ENCODE results near the gene RASGRF2.
"Not testable (repeated sequence)": the region's sequence is repeated elsewhere in the genome, so short reads cannot be mapped to it uniquely, and the experiment has no call there.

Gene RASGRF2

GRCh38 chr5:81006231-81006630 is 46.1 kb downstream of the RASGRF2 start:
- Histone ChIP-seq H3K4me1 (ENCODE audit: control insufficient read depth, insufficient read depth, low read length) (no peaks in the 10 kb centered on the region), H3K9me3 (ENCODE audit: control insufficient read depth in 2 of 2, low read length in 2 of 2) (no peaks in the 10 kb centered on the region), H3K27ac (ENCODE audit: low read length) (no peak overlapping the region), H3K4me3 (ENCODE audit: low read length in 2 of 2) (no peak overlapping the region), H3K36me3 (ENCODE audit: control insufficient read depth in 2 of 2, insufficient read depth in 2 of 2, low read length in 2 of 2) (no peaks in the 10 kb centered on the region), H3K9ac (ENCODE audit: low read length in 2 of 2) (no peak overlapping the region), H3K27me3 (ENCODE audit: control insufficient read depth in 1 of 2, insufficient read depth in 2 of 2, low read length in 2 of 2) (no peaks in the 10 kb centered on the region)

GRCh38 chr5:81006947-81007636 is 46.9 kb downstream of the RASGRF2 start:
- Histone ChIP-seq H3K9ac (ENCODE audit: low read length in 2 of 2) (no peak overlapping the region), H3K4me1 (ENCODE audit: control insufficient read depth, insufficient read depth, low read length) (no peaks in the 10 kb centered on the region), H3K36me3 (ENCODE audit: control insufficient read depth in 2 of 2, insufficient read depth in 2 of 2, low read length in 2 of 2) (no peaks in the 10 kb centered on the region), H3K4me3 (ENCODE audit: low read length in 2 of 2) (no peak overlapping the region), H3K27ac (ENCODE audit: low read length) (no peak overlapping the region), H3K9me3 (ENCODE audit: control insufficient read depth in 2 of 2, low read length in 2 of 2) (no peaks in the 10 kb centered on the region), H3K27me3 (ENCODE audit: control insufficient read depth in 1 of 2, insufficient read depth in 2 of 2, low read length in 2 of 2) (no peaks in the 10 kb centered on the region)

GRCh38 chr5:81007637-81008027 is 47.5 kb downstream of the RASGRF2 start:
- Histone ChIP-seq H3K27ac (ENCODE audit: low read length) (no peak overlapping the region), H3K9me3 (ENCODE audit: control insufficient read depth in 2 of 2, low read length in 2 of 2) (no peaks in the 10 kb centered on the region), H3K36me3 (ENCODE audit: control insufficient read depth in 2 of 2, insufficient read depth in 2 of 2, low read length in 2 of 2) (no peaks in the 10 kb centered on the region), H3K9ac (ENCODE audit: low read length in 2 of 2) (no peak overlapping the region), H3K27me3 (ENCODE audit: control insufficient read depth in 1 of 2, insufficient read depth in 2 of 2, low read length in 2 of 2) (no peaks in the 10 kb centered on the region), H3K4me1 (ENCODE audit: control insufficient read depth, insufficient read depth, low read length) (no peaks in the 10 kb centered on the region), H3K4me3 (ENCODE audit: low read length in 2 of 2) (no peak overlapping the region)

- Histone ChIP-seq H3K36me3 (ENCODE audit: control insufficient read depth in 2 of 2, insufficient read depth in 2 of 2, low read length in 2 of 2) (no peaks in the 10 kb centered on the region), H3K4me1 (ENCODE audit: control insufficient read depth, insufficient read depth, low read length) (no peaks in the 10 kb centered on the region), H3K9me3 (ENCODE audit: control insufficient read depth in 2 of 2, low read length in 2 of 2) (no peaks in the 10 kb centered on the region), H3K27ac (ENCODE audit: low read length) (no peak overlapping the region), H3K27me3 (ENCODE audit: control insufficient read depth in 1 of 2, insufficient read depth in 2 of 2, low read length in 2 of 2) (no peaks in the 10 kb centered on the region), H3K9ac (ENCODE audit: low read length in 2 of 2) (no peak overlapping the region), H3K4me3 (ENCODE audit: low read length in 2 of 2) (no peak overlapping the region)
Observed at GRCh38 chr5:81010336-81011169, 50.4 kb downstream of the RASGRF2 start.

GRCh38 chr5:81014348-81014747 is 54.2 kb downstream of the RASGRF2 start:
- no peaks in the 10 kb centered on the region for H3K9me3 ChIP-seq (ENCODE audit: control insufficient read depth in 2 of 2, low read length in 2 of 2)

GRCh38 chr5:81016116-81016515 is 56.0 kb downstream of the RASGRF2 start:
- Histone ChIP-seq H3K9ac (ENCODE audit: low read length in 2 of 2) (no peak overlapping the region), H3K9me3 (ENCODE audit: control insufficient read depth in 2 of 2, low read length in 2 of 2) (no peaks in the 10 kb centered on the region), H3K27me3 (ENCODE audit: control insufficient read depth in 1 of 2, insufficient read depth in 2 of 2, low read length in 2 of 2) (peaks cover 0 to 2% of the 10 kb centered on the region in 2 donors), H3K4me3 (ENCODE audit: low read length in 2 of 2) (no peak overlapping the region), H3K36me3 (ENCODE audit: control insufficient read depth in 2 of 2, insufficient read depth in 2 of 2, low read length in 2 of 2) (no peaks in the 10 kb centered on the region), H3K4me1 (ENCODE audit: control insufficient read depth, insufficient read depth, low read length) (no peaks in the 10 kb centered on the region), H3K27ac (ENCODE audit: low read length) (no peak overlapping the region)

More at GRCh38 chr5:81014348-81014747, 54.2 kb downstream of the RASGRF2 start:
- no peak overlapping the region for H3K4me3 ChIP-seq (ENCODE audit: low read length in 2 of 2)
- peaks cover 0 to 2% of the 10 kb centered on the region in 2 donors for H3K27me3 ChIP-seq (ENCODE audit: control insufficient read depth in 1 of 2, insufficient read depth in 2 of 2, low read length in 2 of 2)
- H3K36me3 ChIP-seq (ENCODE audit: control insufficient read depth in 2 of 2, insufficient read depth in 2 of 2, low read length in 2 of 2): no peaks in the 10 kb centered on the region
- H3K4me1 ChIP-seq (ENCODE audit: control insufficient read depth, insufficient read depth, low read length): no peaks in the 10 kb centered on the region
- H3K9ac ChIP-seq (ENCODE audit: low read length in 2 of 2): no peak overlapping the region
- no peak overlapping the region for H3K27ac ChIP-seq (ENCODE audit: low read length)

- Histone ChIP-seq H3K27me3 (ENCODE audit: control insufficient read depth in 1 of 2, insufficient read depth in 2 of 2, low read length in 2 of 2) (peaks cover 0 to 2% of the 10 kb centered on the region in 2 donors), H3K4me1 (ENCODE audit: control insufficient read depth, insufficient read depth, low read length) (no peaks in the 10 kb centered on the region), H3K27ac (ENCODE audit: low read length) (no peak overlapping the region), H3K9me3 (ENCODE audit: control insufficient read depth in 2 of 2, low read length in 2 of 2) (no peaks in the 10 kb centered on the region), H3K4me3 (ENCODE audit: low read length in 2 of 2) (no peak overlapping the region), H3K9ac (ENCODE audit: low read length in 2 of 2) (no peak overlapping the region), H3K36me3 (ENCODE audit: control insufficient read depth in 2 of 2, insufficient read depth in 2 of 2, low read length in 2 of 2) (no peaks in the 10 kb centered on the region)
Observed at GRCh38 chr5:81017320-81017719, 57.2 kb downstream of the RASGRF2 start.

GRCh38 chr5:81018608-81019007 is 58.4 kb downstream of the RASGRF2 start:
- H3K27ac ChIP-seq (ENCODE audit: low read length); H3K4me1 ChIP-seq (ENCODE audit: control insufficient read depth, insufficient read depth, low read length); H3K36me3 ChIP-seq (ENCODE audit: control insufficient read depth in 2 of 2, insufficient read depth in 2 of 2, low read length in 2 of 2); H3K4me3 ChIP-seq (ENCODE audit: low read length in 2 of 2); H3K27me3 ChIP-seq (ENCODE audit: control insufficient read depth in 1 of 2, insufficient read depth in 2 of 2, low read length in 2 of 2); H3K9me3 ChIP-seq (ENCODE audit: control insufficient read depth in 2 of 2, low read length in 2 of 2); H3K9ac ChIP-seq (ENCODE audit: low read length in 2 of 2): not testable (repeated sequence)

- Histone ChIP-seq H3K36me3 (ENCODE audit: control insufficient read depth in 2 of 2, insufficient read depth in 2 of 2, low read length in 2 of 2) (no peaks in the 10 kb centered on the region), H3K9me3 (ENCODE audit: control insufficient read depth in 2 of 2, low read length in 2 of 2) (no peaks in the 10 kb centered on the region), H3K27me3 (ENCODE audit: control insufficient read depth in 1 of 2, insufficient read depth in 2 of 2, low read length in 2 of 2) (peaks cover 0 to 2% of the 10 kb centered on the region in 2 donors), H3K27ac (ENCODE audit: low read length) (no peak overlapping the region), H3K4me3 (ENCODE audit: low read length in 2 of 2) (no peak overlapping the region), H3K4me1 (ENCODE audit: control insufficient read depth, insufficient read depth, low read length) (no peaks in the 10 kb centered on the region), H3K9ac (ENCODE audit: low read length in 2 of 2) (no peak overlapping the region)
Observed at GRCh38 chr5:81019748-81020147, 59.6 kb downstream of the RASGRF2 start.

- Histone ChIP-seq H3K27me3 (ENCODE audit: control insufficient read depth in 1 of 2, insufficient read depth in 2 of 2, low read length in 2 of 2) (peaks cover 0 to 2% of the 10 kb centered on the region in 2 donors), H3K4me3 (ENCODE audit: low read length in 2 of 2) (no peak overlapping the region), H3K9ac (ENCODE audit: low read length in 2 of 2) (no peak overlapping the region), H3K4me1 (ENCODE audit: control insufficient read depth, insufficient read depth, low read length) (no peaks in the 10 kb centered on the region), H3K36me3 (ENCODE audit: control insufficient read depth in 2 of 2, insufficient read depth in 2 of 2, low read length in 2 of 2) (no peaks in the 10 kb centered on the region), H3K27ac (ENCODE audit: low read length) (no peak overlapping the region), H3K9me3 (ENCODE audit: control insufficient read depth in 2 of 2, low read length in 2 of 2) (no peaks in the 10 kb centered on the region)
Observed at GRCh38 chr5:81020478-81021167, 60.5 kb downstream of the RASGRF2 start.

Data from stomach smooth muscle (tissue), 2 donors.